NCI-H446 treated with DMSO at 0.1 percent for 48 hours (cell line): ENCODE measurements around the gene SYT14.
"Not testable (repeated sequence)": the region's sequence is repeated elsewhere in the genome, so short reads cannot be mapped to it uniquely, and the experiment has no call there.

Experiments used
- DNase-seq: peaks from one replicate; lab custom pipeline; 2025; lab: John Stamatoyannopoulos, UW

The SYT14 gene

GRCh38 chr1:210025870-210026269, 87.9 kb downstream of the SYT14 start:
- no peak for DNase-seq

DNA sequence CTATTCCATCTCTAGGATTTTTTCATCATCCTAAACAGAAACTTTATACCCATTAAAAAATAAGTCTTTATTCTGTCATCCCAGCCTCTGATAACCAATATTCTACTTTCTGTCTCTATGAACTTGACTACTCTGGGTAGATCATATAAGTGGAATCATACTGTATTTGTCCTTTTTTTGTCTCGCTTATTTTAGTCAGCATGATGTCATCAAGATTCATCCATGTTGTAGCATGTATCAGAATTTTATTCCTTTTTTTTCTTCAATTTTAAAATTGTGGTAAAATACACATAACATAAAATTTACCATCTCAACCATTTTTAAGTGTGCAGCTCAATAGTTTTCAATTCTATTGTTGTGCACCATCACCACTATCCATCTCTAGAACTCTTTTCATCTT, 90.0 kb downstream of the SYT14 start:
- DNase-seq: no peak

- DNase-seq: no peak
These were observed 93.5 kb downstream of the SYT14 start for GRCh38 chr1:210031473-210031872.

- no peak for DNase-seq
These were observed 105.0 kb downstream of the SYT14 start for GRCh38 chr1:210043058-210043457.

GRCh38 chr1:210049616-210050015, 111.6 kb downstream of the SYT14 start:
- no peak for DNase-seq

GRCh38 chr1:210050491-210050890, 112.5 kb downstream of the SYT14 start:
- DNase-seq: not testable (repeated sequence)

DNA sequence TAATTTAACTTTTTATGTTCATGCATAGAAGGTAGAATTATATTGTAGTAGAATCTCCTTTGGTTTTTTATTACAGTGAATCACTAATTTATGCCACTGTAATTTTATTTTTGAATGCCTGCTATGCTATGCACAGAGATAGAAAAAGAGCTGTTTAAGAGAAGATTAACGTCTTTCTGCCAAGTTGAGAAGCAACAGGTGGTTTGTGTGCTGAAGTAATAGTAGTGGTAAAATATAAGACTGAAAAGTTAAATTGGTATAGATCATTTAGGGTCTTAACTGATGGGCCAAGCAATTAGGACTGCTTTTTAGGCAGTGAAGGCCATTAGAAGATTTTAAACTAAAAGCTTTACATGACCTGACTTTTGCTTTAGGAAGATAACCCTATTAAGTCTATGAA, 115.1 kb downstream of the SYT14 start:
- no peak for DNase-seq

DNA sequence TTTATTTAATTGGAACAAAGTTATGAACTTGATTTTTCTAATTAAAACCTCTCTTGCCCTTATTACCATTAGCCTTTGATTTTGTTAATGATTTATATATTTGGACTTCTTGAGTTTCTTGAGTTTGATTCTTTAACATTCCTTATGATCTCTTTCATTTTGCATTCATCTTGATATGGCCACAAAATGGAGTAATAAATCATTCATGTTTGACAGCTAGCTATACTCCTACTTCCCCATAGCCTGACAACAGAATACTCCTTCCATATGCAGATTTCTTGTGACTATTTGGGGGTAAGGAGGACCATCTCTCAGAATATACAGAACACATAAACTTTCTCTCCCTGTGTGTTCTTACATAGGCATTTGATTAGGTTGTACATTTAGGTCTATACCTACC, 119.6 kb downstream of the SYT14 start:
- DNase-seq: no peak

DNA sequence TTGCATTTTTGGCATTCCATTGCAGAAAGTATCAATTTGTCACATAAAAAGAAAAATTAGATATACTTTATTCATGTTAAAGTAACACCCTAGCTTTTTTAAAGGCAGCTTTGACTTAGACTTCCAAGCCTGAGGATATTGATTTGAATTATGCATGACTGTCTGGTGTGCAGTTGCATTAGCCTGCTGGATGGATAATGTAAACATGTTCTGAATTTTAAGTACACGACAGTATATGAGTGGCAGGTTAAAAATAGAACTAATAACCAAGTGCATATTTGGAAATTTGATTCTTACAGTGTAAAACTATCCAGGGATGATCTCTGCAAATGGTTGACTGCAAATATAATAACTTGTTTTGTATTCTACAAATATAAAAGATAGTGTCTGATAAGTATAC, 124.0 kb downstream of the SYT14 start:
- DNase-seq: no peak

DNA sequence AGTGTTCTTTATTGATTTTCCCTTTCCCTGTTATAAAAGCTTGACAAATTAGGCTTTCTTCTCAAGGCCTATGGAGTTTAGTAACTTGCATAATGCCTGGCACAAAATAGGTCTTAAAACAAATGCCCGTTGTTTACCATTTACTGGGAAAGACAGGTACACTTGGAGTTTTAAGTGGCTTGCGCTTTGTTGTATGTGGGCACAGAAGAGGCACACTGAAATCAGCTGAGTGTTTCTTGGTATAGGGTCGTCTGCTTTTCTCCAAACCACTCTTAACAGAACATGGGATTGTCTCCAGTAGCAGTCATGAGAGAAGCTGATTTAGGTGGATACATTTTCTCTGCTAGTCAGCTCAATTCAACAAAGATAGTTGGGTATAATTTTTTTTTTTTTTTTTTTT, 132.5 kb downstream of the SYT14 start:
- no peak for DNase-seq

- peak; percentile 16 for DNase-seq
These were observed 134.1 kb downstream of the SYT14 start for GRCh38 chr1:210072129-210072528.

- DNase-seq: no peak
These were observed 135.0 kb downstream of the SYT14 start for GRCh38 chr1:210072896-210073504.

GRCh38 chr1:210074904-210075303, 136.9 kb downstream of the SYT14 start:
- DNase-seq: no peak

GRCh38 chr1:210076620-210077019, 138.6 kb downstream of the SYT14 start:
- no peak for DNase-seq

- DNase-seq: no peak
These were observed 143.5 kb downstream of the SYT14 start for GRCh38 chr1:210081494-210081893.

- DNase-seq: no peak
These were observed 147.3 kb downstream of the SYT14 start for GRCh38 chr1:210085359-210085758.

DNA sequence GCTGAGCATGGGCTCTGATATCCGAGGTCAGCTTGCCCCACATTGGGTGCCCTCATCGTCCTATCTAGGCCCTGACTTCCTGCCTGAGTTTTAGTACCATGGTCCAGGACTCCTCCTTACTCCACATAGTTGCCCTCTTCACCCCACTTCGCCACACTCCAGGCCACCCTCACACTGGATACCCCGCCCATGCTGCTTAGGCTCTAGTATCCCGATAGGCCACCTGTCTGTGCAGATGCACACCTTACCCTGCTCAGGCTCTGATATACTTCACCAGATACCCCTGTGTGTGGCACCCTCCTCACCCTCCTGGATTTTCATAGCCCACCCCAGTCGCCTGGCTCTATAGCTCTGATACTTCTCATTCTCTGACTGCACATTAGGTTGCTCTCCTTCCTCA, 149.0 kb downstream of the SYT14 start:
- DNase-seq: no peak

GRCh38 chr1:210089855-210090254, 151.8 kb downstream of the SYT14 start:
- no peak for DNase-seq

DNA sequence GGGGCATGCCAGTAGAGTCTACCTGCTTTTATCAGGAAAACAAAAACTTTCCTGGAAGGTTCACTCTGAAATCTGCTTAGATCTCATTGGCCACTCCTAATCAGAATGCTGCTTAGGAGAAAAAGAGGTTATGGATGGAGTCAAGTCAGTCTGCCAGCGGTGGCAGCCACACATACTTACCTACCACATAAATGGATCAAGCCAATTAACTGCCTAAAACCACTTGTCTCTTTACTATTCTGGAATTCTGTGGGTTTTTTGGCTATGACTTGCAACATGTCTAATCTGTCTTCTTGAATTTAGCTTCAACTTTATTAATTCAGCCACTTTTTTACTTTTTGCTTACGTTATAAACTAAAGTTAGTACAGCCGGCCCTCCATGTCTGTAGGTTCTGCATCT, 154.3 kb downstream of the SYT14 start:
- no peak for DNase-seq

DNA sequence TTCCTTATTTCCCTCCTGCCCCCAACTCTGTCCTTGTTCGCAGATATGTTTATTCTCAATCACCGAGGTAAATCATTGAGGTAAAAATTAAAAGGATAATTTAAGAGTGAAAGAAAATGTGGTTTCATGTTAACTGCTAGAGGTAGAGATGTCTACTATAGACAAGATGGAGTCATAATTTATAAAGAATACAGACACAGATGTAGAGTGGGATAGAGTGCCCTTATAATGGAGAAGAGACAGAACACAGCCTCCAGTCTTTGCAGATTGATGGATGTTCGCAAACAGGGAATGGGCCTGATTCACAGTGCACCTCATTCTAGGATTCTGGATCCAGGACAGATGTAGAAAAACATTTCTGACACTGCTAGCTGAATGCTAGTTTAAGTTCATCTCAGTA, 155.4 kb downstream of the SYT14 start:
- DNase-seq: no peak

GRCh38 chr1:210098356-210098755, 160.3 kb downstream of the SYT14 start:
- no peak for DNase-seq

GRCh38 chr1:210099921-210100320, 161.9 kb downstream of the SYT14 start:
- DNase-seq: peak; percentile 58

GRCh38 chr1:210104103-210104502, 166.1 kb downstream of the SYT14 start:
- peak; percentile 81 for DNase-seq

- DNase-seq: not testable (repeated sequence)
These were observed 174.9 kb downstream of the SYT14 start for GRCh38 chr1:210112906-210113305.

- no peak for DNase-seq
These were observed 179.2 kb downstream of the SYT14 start for GRCh38 chr1:210117198-210117597.
